ENCODE data around the gene MYRFL. TPM values are rescaled to one million over a fixed set of nuclear protein-coding genes. Genes with fewer than 3 reads are reported as not detected.

MYRFL gene
- total RNA-seq, 1 experiment from 2014 or later, result 1.3 TPM

DNA sequence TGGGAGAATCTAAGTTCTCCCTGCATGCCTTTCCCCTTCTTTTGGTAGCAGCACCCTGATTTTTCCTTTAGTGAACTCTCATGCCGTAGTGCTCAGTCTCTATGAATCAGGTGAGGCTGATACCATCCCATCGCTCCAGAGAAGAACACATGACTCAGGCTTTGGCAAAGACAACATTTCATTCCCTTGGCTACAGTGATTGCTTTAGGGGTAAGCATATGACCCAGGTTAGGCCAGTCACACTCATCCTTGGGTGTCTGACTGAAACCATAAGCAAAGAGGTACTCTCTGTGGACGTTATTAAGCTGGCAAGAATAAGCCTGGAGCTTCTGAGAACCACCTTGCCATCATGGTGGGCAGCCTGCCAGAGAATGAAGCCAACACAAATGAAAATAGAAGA, 141.8 kb downstream of the MYRFL start:
- TF ChIP-seq, protein P1, sequence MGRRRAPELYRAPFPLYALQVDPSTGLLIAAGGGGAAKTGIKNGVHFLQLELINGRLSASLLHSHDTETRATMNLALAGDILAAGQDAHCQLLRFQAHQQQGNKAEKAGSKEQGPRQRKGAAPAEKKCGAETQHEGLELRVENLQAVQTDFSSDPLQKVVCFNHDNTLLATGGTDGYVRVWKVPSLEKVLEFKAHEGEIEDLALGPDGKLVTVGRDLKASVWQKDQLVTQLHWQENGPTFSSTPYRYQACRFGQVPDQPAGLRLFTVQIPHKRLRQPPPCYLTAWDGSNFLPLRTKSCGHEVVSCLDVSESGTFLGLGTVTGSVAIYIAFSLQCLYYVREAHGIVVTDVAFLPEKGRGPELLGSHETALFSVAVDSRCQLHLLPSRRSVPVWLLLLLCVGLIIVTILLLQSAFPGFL (CRISPR knock-in tag; IDR thresholded peaks at IDR 0.05; ENCODE audit: borderline replicate concordance), result no peak
- TF ChIP-seq, protein P2, sequence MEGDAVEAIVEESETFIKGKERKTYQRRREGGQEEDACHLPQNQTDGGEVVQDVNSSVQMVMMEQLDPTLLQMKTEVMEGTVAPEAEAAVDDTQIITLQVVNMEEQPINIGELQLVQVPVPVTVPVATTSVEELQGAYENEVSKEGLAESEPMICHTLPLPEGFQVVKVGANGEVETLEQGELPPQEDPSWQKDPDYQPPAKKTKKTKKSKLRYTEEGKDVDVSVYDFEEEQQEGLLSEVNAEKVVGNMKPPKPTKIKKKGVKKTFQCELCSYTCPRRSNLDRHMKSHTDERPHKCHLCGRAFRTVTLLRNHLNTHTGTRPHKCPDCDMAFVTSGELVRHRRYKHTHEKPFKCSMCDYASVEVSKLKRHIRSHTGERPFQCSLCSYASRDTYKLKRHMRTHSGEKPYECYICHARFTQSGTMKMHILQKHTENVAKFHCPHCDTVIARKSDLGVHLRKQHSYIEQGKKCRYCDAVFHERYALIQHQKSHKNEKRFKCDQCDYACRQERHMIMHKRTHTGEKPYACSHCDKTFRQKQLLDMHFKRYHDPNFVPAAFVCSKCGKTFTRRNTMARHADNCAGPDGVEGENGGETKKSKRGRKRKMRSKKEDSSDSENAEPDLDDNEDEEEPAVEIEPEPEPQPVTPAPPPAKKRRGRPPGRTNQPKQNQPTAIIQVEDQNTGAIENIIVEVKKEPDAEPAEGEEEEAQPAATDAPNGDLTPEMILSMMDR (IDR thresholded peaks at IDR 0.05), result no peak
- TF ChIP-seq NFE2L1 (CRISPR knock-in tag; IDR thresholded peaks at IDR 0.05) (no peak), MYBL2 (CRISPR knock-in tag; IDR thresholded peaks at IDR 0.05) (no peak), GTF2I (CRISPR knock-in tag; conservative IDR thresholded peaks at IDR 0.05) (no peak), HMGXB4 (CRISPR knock-in tag; IDR thresholded peaks at IDR 0.05) (no peak), ATF2 (CRISPR knock-in tag; IDR thresholded peaks at IDR 0.05; ENCODE audit: borderline replicate concordance, low read depth) (no peak), IRF1 (CRISPR knock-in tag; IDR thresholded peaks at IDR 0.05) (no peak)
- peaks cover 5% of the 10 kb centered on the region; the same call in 1 of the 2 replicates for H3K9me3 Mint-ChIP-seq
- H3K36me3 Mint-ChIP-seq, result 0 out of 2 replicates have a peak, but pooled peaks cover 3% of the 10 kb centered on the region
- POLR2A ChIA-PET, result no interaction called here
- no peak for ATAC-seq
- H3K27me3 Mint-ChIP-seq (ENCODE audit: low read depth), result no peaks in the 10 kb centered on the region
- H3K4me1 Mint-ChIP-seq, result peaks cover 3% of the 10 kb centered on the region
- no peak overlapping the region for H3K27ac Mint-ChIP-seq
- no peak for DNase-seq (ENCODE audit: low spot score)
- no peak overlapping the region for H3K4me3 Mint-ChIP-seq
- CTCF ChIA-PET, result no interaction called here

DNA sequence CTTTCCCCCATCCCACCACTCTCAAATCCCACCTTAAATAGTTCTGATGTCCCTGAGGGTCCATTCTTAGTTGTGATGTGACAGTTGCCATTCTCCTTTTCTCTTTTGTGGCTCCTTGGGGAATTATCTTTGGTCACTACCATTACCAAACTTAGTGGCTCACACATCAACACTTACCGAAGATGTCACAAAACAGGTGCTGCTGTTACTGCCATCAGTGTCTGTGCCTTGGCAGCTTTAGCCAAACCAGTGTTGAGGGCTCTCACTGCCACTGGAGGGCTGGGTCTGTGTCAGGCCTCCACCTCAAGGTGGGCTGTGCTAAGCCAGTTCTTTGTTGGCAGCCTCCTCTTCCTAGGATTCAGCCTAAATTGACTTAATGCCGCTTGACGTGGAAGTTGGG, 144.0 kb downstream of the MYRFL start:
- POLR2A ChIA-PET, result no interaction called here
- Mint-ChIP-seq H3K4me3 (no peak overlapping the region), H3K9me3 (peaks cover 5% of the 10 kb centered on the region; the same call in 1 of the 2 replicates), H3K36me3 (0 out of 2 replicates have a peak, but pooled peaks cover 3% of the 10 kb centered on the region), H3K27ac (no peak overlapping the region), H3K27me3 (ENCODE audit: low read depth) (no peaks in the 10 kb centered on the region), H3K4me1 (peaks cover 3% of the 10 kb centered on the region)
- DNase-seq (ENCODE audit: low spot score) (no peak), ATAC-seq (peak; percentile 28; the same call in 1 of the 2 replicates)
- CTCF ChIA-PET, result interaction anchor here (0.6 kb wide), 1 partner anchor 58 kb away, joined by 3 read pairs; no protein-coding TSS in a partner anchor
- TF ChIP-seq ZNF416 (CRISPR knock-in tag; IDR thresholded peaks at IDR 0.05), result no peak
- TF ChIP-seq PRRX2 (CRISPR knock-in tag; IDR thresholded peaks at IDR 0.05), result no peak
- no peak for TF ChIP-seq NFYB (CRISPR knock-in tag; conservative IDR thresholded peaks at IDR 0.05; ENCODE audit: low read depth)
- no peak for TF ChIP-seq CBFB (CRISPR knock-in tag; IDR thresholded peaks at IDR 0.05; ENCODE audit: low read depth)
- TF ChIP-seq, protein P3, sequence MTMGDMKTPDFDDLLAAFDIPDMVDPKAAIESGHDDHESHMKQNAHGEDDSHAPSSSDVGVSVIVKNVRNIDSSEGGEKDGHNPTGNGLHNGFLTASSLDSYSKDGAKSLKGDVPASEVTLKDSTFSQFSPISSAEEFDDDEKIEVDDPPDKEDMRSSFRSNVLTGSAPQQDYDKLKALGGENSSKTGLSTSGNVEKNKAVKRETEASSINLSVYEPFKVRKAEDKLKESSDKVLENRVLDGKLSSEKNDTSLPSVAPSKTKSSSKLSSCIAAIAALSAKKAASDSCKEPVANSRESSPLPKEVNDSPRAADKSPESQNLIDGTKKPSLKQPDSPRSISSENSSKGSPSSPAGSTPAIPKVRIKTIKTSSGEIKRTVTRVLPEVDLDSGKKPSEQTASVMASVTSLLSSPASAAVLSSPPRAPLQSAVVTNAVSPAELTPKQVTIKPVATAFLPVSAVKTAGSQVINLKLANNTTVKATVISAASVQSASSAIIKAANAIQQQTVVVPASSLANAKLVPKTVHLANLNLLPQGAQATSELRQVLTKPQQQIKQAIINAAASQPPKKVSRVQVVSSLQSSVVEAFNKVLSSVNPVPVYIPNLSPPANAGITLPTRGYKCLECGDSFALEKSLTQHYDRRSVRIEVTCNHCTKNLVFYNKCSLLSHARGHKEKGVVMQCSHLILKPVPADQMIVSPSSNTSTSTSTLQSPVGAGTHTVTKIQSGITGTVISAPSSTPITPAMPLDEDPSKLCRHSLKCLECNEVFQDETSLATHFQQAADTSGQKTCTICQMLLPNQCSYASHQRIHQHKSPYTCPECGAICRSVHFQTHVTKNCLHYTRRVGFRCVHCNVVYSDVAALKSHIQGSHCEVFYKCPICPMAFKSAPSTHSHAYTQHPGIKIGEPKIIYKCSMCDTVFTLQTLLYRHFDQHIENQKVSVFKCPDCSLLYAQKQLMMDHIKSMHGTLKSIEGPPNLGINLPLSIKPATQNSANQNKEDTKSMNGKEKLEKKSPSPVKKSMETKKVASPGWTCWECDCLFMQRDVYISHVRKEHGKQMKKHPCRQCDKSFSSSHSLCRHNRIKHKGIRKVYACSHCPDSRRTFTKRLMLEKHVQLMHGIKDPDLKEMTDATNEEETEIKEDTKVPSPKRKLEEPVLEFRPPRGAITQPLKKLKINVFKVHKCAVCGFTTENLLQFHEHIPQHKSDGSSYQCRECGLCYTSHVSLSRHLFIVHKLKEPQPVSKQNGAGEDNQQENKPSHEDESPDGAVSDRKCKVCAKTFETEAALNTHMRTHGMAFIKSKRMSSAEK (CRISPR knock-in tag; IDR thresholded peaks at IDR 0.05; ENCODE audit: borderline replicate concordance), result no peak
- TF ChIP-seq NR3C1 (CRISPR knock-in tag; conservative IDR thresholded peaks at IDR 0.05; ENCODE audit: low read depth), result no peak
- TF ChIP-seq, protein P4, sequence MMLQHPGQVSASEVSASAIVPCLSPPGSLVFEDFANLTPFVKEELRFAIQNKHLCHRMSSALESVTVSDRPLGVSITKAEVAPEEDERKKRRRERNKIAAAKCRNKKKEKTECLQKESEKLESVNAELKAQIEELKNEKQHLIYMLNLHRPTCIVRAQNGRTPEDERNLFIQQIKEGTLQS (CRISPR knock-in tag; conservative IDR thresholded peaks at IDR 0.05), result no peak
- no peak for TF ChIP-seq HMGA2 (CRISPR knock-in tag; IDR thresholded peaks at IDR 0.05)
- TF ChIP-seq GRHL2 (CRISPR knock-in tag; IDR thresholded peaks at IDR 0.05; ENCODE audit: insufficient replicate concordance, severe bottlenecking), result no peak
- TF ChIP-seq NFATC4 (CRISPR knock-in tag; IDR thresholded peaks at IDR 0.05), result no peak
- TF ChIP-seq, protein P5, sequence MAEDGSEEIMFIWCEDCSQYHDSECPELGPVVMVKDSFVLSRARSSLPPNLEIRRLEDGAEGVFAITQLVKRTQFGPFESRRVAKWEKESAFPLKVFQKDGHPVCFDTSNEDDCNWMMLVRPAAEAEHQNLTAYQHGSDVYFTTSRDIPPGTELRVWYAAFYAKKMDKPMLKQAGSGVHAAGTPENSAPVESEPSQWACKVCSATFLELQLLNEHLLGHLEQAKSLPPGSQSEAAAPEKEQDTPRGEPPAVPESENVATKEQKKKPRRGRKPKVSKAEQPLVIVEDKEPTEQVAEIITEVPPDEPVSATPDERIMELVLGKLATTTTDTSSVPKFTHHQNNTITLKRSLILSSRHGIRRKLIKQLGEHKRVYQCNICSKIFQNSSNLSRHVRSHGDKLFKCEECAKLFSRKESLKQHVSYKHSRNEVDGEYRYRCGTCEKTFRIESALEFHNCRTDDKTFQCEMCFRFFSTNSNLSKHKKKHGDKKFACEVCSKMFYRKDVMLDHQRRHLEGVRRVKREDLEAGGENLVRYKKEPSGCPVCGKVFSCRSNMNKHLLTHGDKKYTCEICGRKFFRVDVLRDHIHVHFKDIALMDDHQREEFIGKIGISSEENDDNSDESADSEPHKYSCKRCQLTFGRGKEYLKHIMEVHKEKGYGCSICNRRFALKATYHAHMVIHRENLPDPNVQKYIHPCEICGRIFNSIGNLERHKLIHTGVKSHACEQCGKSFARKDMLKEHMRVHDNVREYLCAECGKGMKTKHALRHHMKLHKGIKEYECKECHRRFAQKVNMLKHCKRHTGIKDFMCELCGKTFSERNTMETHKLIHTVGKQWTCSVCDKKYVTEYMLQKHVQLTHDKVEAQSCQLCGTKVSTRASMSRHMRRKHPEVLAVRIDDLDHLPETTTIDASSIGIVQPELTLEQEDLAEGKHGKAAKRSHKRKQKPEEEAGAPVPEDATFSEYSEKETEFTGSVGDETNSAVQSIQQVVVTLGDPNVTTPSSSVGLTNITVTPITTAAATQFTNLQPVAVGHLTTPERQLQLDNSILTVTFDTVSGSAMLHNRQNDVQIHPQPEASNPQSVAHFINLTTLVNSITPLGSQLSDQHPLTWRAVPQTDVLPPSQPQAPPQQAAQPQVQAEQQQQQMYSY (CRISPR knock-in tag; IDR thresholded peaks at IDR 0.05), result no peak
- no peak for TF ChIP-seq SP1 (CRISPR knock-in tag; conservative IDR thresholded peaks at IDR 0.05)

All from WTC11 (cell line).